22Rv1 (cell line): ENCODE results near the gene RNF214.

ENCODE experiments used
- H3K27ac ChIP-seq: fragments of 450-650 bp; 2 replicates; pipeline ENCODE4 v1.5.1; 2017
- ZFX ChIP-seq: fragments of 450-650 bp; IDR thresholded peaks from 2 replicates; pipeline ENCODE4 v1.6.1; 2017; ENCODE audit warnings: antibody characterized with exemption, borderline replicate concordance
- TF ChIP-seq, protein P1 (sequence below): fragments of 450-650 bp; IDR thresholded peaks from 2 replicates; pipeline ENCODE4 v1.5.1; 2017; ENCODE audit warnings: mild to moderate bottlenecking

RNF214 gene

DNA sequence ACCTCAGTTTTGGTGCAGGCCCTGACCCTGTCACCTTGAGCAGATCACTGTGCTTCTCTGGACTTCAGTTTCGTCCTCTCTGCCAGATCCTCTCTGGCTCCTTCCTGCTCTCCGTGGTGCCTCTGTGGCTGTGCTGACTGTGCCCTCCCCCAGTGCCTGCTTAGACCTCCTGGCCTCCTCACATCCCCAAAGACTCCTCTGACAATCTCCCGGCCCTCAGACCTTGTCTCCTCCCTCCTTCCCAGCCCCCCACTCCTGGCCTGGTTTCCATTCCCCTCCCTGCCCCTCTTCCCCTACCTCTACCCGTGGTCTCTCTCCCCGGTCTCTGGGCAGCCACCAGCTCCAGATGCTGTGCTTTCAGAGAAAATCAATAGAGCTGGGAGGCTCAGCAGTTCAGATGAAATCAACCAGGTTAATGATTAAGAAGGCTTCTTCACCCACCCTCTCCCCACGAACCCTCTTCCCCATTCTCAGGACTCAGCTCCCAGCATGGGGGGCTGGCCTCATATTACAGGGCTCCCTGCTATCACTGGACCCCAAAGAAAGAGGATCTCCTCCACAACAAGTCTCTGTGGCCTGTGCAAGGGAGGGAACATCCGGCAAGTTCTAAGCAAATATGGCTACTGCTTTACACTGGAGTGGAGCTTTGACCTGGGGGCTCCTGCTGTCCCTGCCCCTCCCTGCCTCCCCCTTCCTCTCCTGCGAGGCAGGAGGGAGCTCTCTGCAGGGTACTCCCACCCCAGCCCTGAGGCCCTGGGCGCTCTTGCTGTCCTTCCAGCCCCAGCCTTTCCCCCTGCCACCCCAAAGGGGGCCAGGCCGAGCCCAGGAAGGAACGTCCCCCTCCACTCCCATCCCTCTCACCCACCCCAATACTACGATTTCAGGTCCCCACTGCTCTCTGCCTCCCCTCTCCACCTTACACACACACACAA is 67.1 kb downstream of the RNF214 start:
- TF ChIP-seq, protein P1, sequence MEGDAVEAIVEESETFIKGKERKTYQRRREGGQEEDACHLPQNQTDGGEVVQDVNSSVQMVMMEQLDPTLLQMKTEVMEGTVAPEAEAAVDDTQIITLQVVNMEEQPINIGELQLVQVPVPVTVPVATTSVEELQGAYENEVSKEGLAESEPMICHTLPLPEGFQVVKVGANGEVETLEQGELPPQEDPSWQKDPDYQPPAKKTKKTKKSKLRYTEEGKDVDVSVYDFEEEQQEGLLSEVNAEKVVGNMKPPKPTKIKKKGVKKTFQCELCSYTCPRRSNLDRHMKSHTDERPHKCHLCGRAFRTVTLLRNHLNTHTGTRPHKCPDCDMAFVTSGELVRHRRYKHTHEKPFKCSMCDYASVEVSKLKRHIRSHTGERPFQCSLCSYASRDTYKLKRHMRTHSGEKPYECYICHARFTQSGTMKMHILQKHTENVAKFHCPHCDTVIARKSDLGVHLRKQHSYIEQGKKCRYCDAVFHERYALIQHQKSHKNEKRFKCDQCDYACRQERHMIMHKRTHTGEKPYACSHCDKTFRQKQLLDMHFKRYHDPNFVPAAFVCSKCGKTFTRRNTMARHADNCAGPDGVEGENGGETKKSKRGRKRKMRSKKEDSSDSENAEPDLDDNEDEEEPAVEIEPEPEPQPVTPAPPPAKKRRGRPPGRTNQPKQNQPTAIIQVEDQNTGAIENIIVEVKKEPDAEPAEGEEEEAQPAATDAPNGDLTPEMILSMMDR = no peak
- no peak for TF ChIP-seq ZFX
- no peak overlapping the region for H3K27ac ChIP-seq

DNA sequence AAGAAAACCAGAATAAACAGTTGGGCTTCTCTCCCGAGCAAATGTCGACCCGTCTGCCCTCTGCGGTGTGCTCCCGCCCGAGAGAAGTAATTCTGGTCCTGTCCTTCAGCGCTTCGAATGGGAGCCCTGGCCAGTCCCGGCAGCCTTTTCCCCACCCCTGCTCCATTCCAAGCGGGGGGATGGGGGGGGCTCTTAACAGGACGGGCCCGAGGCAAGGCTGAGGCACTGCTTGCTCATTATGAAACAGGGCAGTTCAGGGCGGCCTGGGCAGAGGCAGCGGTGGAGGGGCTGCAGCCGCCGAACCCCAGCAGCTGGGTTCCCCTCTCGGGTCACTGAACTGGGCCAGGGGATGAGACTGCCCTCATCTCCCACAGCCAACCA is 67.8 kb downstream of the RNF214 start:
- no peak overlapping the region for H3K27ac ChIP-seq
- no peak for TF ChIP-seq ZFX
- TF ChIP-seq, protein P1 = no peak

DNA sequence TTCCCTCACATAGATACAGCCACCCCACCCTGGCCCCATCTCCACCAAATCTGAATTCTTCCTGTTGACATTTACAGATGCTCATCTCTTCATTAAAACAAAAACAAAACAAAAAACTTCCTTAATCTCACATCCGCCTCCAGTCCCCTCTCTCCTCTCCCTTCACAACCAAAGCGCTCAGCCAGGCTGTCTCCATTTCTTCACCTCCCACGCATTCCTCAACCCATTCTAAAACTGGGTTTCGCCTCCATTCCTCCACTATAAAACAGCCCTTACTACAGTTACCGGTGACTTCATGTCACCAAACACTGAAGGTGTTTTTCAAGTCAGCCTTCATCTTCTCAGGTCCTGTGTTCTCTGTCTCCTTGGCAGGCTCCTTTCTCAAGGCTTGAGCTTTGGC is 68.3 kb downstream of the RNF214 start:
- H3K27ac ChIP-seq = no peak overlapping the region
- TF ChIP-seq, protein P1 = no peak
- TF ChIP-seq ZFX = no peak

DNA sequence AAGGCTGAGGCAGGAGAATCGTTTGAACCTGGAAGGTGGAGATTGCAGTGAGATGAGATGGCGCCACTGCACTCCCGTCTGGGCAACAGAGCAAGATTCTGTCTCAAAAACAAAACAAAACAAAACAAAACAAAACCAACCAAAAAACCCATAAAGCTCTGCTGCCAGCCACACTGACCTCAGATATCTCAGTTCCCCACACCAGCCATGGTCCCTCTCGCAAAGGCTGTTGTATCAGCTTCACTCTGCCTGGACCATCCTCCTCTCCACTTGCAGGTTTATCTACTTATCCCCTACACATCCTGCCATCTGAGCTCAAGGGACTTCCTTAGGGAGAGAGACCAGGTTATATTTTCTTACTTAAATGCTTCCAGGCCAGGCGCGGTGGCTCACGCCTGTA is 69.8 kb downstream of the RNF214 start:
- TF ChIP-seq ZFX = no peak
- no peak overlapping the region for H3K27ac ChIP-seq

DNA sequence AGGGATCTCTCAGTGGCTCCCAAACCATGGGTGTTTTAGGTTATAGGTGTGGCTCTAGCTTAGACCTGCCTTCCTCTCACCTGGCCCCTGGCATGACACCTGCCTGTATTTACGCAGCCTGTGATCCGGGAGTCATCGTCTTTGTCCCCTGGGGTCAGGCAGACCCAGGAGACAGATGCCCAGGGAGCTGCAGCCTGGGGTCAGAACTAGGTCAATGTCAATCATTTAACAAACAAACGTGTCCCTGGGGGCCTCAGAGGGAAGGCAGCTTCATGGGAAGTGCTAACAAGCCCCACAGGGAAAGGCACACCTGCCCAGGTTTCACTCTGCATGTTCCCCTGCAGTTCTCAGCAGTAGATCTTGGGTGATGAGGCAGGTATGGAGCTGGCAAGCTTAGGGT is 70.6 kb downstream of the RNF214 start:
- no peak overlapping the region for H3K27ac ChIP-seq
- TF ChIP-seq ZFX = no peak
- TF ChIP-seq, protein P1 = no peak

- TF ChIP-seq ZFX = no peak
- TF ChIP-seq, protein P1 = no peak
- no peak overlapping the region for H3K27ac ChIP-seq
Measured at GRCh38 chr11:117303646-117304315, 71.3 kb downstream of the RNF214 start.

DNA sequence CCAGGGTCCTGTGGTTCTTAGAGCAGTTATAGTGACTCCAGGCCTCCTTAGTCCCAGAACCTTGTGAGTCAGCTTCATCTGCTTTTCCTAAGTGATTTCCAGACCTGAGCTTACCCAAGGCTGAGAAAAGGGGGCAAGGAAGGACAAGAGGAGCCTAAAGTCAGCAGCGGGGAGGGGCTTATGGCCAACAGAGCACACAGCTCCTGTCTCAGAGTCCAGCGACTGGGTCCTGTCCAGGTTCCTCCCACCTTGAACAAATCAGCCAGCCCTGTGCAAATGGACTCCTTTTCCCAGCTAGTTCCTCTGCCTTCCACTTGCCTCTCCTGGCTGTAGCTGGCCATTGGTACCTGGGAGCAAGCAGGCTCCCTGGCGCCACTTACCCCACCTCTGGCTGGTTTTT is 72.7 kb downstream of the RNF214 start:
- H3K27ac ChIP-seq = no peak overlapping the region
- no peak for TF ChIP-seq ZFX
- TF ChIP-seq, protein P1 = no peak
